Stimulated activated CD8-positive, alpha-beta memory T cell treated with anti-CD3 and anti-CD28 coated beads, Interleukin-15, amount 100 ng/mL, for 48 hours (primary cell): ENCODE data around the gene ARHGEF40.
"Not testable (repeated sequence)": the region's sequence is repeated elsewhere in the genome, so short reads cannot be mapped to it uniquely, and the experiment has no call there.

ENCODE experiments used
- DNase-seq, 2 donors: peaks; one replicate each; pipeline ENCODE4 v3.0.0-alpha.2; 2020; ENCODE audit warnings: low read depth in 2 of 2

The ARHGEF40 gene

DNA sequence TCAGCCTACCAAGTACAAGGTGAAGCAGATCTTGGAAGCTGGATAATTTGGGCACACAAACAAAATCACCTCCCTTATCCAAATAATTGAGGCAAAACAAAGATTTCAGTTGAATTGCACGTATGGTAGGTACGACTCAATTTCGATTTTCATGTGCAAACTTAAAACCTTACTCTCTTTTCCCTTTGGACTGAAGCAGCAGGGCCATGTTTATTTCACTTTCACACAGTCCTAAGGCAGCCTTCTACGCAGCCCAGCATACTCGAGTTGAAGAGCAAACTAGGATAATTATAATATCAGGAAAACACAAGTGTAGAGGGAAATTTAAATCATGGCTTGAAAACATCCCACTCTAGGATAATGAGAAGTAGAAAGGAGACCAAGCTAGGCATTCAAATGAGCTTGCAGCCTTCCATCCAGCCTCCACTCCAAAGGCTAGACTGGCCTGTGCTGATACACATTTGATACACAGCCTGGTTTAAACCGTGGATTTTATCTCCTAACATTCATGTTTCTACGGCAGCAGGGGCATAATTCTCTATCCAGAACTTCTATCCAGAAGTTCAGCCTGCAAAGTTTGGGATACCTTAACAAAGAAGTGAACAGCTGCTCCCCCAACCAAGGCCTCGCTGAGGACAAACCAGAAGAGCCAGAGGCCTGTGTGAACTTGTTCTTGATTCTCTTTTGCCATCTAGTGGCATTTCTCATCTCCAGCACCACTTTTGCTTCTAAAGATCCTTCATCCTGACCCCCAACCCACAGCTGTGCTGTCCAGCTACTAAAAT is 30.3 kb upstream of the ARHGEF40 start:
- DNase-seq = no peak

DNA sequence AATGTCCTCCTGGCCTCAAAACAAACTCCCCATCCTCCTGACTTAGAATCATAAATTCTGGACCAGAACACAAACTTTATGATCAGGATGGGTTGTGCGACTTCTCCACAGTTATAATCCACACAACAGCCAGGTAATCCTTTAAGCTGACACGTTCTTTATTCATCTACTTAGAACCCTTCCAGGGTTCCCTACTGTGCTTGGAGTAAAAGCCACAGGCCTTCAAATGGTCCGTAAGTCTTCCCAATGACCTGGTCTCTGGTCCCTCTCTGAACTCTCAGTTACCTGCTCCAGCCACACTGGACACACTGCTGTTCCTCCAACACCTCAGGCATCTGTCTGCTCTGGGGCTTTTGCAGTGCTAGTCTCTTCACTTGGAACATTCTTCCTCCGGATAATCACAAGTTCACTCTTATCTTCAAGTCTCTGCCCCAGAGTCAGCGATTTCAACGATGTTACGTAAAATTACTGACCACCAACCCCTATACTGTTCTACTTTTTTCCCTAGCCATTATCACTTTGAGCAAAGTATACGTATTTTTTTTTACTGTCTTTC is 29.7 kb upstream of the ARHGEF40 start:
- no peak for DNase-seq

DNA sequence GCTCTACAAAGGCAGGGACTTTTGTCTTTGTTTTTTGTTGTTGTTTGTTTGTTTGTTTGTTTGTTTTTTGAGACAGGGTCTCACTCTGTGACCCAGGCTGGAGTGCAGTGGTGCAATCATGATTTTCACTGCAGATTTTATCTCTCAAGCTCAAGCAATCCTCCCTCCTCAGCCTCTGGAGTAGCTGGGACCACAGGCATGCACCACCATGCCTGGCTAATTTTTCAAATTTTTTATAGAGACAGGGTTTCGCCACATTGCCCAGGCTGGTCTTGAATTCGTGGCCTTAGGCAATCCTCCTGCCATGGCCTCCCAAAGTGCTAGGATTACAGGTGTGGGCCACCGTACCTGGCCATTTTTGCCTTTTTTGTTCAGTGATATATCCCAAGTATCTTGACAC is 29.2 kb upstream of the ARHGEF40 start:
- not testable (repeated sequence) for DNase-seq

DNA sequence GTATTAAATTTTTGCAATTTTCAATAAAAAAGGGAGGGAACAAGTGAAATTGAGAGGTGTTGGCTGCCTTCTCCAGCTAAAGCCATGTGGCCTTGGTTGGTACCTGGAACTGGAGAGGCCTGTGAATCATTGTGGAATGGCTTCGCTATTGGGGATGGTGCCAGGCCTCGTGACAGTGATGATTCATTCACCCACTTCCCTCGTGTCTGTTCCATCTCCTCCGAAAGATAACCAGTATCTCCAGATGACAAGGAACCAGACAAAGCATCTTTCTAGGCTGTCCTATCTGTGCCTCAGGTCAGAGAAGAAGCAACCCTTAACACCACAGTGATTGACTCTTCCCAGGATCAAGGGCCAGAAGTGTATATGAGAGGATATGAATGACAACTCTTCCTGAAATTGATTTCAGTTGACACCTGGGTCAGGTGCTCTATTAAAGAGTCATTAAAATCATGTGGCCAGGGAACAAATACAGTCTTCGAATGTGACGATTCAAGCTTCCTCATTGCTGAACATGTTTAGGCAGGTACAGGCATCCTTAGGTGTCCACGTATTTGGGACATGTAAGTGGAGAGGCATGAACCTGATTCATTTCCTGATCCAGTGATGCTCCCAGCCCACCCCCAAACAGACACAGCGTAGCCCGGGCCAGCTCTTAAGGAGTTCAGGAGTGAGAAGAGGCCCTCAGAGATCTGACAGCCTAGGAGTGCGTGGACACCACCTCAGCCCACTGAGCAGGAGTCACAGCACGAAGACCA is 28.2 kb upstream of the ARHGEF40 start, which contains the start of gene RNASE7:
RNASE7 (plus strand) TSS at position 687 of the 758 bp plus-strand sequence. CDS start 631 bp downstream, outside the sequence.
- DNase-seq = no peak

DNA sequence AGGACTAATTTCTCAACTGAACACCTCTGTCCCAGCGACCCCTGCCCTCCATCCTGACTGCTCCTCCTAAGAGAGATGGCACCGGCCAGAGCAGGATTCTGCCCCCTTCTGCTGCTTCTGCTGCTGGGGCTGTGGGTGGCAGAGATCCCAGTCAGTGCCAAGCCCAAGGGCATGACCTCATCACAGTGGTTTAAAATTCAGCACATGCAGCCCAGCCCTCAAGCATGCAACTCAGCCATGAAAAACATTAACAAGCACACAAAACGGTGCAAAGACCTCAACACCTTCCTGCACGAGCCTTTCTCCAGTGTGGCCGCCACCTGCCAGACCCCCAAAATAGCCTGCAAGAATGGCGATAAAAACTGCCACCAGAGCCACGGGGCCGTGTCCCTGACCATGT is 27.2 kb upstream of the ARHGEF40 start:
- DNase-seq = no peak

DNA sequence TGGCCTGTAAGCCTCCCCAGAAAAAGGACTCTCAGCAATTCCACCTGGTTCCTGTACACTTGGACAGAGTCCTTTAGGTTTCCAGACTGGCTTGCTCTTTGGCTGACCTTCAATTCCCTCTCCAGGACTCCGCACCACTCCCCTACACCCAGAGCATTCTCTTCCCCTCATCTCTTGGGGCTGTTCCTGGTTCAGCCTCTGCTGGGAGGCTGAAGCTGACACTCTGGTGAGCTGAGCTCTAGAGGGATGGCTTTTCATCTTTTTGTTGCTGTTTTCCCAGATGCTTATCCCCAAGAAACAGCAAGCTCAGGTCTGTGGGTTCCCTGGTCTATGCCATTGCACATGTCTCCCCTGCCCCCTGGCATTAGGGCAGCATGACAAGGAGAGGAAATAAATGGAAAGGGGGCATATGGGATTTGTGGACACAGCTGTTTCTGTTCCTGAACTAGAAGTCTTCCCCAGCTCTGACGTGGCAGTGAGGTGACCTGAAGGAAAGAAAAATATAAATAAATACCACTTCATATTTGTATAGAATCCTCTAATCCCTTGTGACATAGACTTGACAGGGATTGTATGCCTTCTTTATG is 26.6 kb upstream of the ARHGEF40 start:
- DNase-seq = no peak

DNA sequence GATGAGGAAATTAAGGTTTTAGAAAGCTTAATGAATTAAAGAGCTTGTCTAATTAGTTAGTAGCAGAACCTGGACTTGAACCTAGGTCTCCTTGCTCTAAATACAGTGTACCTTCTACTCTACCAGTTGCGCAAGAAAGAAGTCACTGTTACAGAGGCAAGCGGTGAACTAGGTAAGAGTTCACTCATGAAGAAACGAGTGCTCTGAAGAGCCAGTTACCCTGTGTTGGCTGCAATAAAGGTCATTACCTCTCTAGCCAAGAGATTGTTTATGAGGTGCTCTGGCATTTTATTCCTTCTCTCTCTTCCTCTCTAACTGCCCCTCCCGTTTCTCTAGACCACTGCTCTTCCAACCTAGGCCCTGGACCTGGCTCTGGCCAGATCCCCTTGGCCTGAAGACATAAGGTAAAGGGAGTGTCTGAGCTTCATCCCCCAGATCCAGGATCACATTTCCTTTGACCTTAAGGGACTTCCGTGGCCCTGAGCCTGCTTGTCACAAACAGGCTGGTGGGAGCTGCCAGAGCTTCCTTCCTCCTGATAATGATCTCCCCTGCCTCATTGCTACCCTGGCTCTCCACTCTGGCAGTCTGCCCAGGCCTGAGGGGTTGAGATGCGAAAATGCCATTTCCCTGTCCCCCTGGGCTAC is 26.0 kb upstream of the ARHGEF40 start:
- DNase-seq = no peak

DNA sequence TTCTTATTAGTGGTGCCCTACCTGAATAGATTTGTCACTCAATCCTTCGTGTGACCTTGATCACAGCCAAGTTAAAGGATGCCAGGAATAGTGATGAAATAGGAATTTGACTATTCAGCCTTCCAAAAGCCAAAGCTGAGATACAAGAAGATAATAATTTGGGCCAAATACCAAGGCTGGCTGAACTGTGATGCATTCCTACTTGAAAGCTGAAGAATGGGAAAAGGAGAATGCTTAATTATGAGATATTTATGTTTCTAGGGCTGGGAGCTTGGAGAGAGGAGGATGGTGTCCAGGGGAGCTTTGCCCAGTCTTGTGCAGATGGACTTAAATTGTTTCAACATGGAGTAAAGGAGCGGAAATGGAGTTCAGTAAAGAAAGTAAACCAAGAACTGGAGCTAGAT is 22.7 kb upstream of the ARHGEF40 start:
- DNase-seq = no peak

DNA sequence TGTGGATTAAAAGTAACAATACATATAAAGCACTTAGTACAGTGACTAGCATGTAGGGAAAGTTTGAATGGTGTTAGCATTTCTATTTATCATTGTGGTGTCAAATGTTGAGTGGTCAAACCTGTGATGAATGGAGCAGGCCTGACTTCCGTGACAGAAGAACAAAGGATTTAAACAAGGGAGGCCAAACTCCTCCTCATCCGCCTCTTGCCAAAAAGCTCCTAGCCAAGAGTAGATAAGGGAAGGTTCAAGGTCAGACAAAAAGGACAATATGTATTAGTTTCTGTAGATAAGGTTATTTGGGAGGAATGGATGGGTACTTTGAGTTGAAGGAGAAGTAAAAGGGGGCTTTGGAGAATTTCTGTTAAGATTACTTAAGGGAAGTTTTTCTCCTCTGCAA is 21.5 kb upstream of the ARHGEF40 start:
- DNase-seq = no peak

DNA sequence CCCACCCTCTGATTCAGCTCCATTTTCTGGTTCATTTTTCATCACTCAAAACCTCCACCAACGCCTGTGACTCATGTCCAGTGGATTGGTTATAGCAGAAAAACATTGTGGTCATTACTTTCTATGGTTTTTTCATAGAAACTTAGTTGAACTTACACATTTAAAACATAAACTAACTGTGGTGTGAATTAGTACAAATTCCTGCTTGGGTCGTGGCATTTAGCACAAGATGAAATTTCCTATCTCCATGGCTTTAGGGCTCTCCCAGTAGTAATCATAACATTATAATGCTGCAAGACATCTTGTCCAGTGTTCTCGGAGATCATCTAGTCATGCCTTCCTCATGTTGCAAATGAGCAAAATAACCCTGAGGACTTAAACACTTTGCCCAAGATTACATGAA is 20.8 kb upstream of the ARHGEF40 start:
- DNase-seq = no peak

DNA sequence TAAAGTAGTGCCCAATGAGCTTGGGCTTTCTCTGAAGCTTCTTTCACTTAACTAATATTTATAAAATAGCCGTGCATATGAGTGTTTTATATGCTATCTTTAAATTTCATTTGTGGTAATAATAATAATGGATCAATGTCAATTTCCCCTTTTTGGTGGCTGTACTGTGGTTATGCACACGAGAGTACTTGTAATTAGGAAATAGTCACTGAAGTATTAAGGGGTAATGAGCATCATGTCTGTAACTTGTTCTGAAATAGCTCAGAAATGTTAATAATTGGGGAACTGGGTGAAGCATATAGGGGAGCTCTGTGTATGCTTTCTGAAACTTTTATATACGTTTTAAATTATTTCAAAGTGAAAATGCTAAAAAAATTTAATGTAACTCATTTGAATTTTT is 19.5 kb upstream of the ARHGEF40 start:
- no peak for DNase-seq

DNA sequence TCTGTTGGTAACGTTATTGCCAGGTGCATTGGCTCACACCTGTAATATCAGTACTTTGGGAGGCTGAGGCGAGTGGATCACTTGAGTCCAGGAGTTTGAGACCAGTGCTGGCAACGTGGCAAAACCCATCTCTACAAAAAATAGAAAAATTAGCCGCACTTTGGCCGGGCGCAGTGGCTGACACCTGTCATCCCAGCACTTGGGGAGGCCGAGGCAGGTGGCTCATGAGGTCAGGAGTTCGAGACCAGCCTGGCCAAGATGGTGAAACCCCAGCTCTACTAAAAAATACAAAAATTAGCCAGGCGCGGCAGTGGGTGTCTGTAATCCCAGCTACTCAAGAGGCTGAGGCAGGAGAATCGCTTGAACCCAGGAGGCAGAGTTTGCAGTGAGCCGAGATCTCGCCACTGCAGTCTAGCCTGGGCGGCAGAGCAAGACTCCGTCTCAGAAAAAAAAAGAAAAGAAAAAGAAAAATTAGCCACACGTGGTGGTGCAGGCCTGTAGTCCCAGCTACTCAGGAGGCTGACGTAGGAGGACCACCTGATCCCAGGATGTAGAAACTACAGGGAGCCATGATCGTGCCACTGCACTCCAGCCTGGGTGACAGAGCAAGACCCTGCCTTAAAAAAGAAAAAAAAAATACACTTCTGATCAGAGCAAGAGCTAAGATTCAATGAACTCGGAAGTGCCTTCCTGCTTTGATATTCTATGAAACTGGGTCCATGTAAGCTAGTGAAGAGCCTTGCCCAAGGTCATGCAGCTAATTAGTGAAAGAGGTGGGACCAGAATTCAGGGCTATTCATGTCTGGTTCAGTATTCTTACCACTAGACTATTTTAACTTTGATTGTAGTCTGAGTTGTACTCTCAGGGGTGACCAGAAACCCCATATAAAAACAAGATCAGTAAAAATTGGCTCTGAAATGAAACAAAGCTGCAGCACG is 16.7 kb upstream of the ARHGEF40 start:
- no peak for DNase-seq

DNA sequence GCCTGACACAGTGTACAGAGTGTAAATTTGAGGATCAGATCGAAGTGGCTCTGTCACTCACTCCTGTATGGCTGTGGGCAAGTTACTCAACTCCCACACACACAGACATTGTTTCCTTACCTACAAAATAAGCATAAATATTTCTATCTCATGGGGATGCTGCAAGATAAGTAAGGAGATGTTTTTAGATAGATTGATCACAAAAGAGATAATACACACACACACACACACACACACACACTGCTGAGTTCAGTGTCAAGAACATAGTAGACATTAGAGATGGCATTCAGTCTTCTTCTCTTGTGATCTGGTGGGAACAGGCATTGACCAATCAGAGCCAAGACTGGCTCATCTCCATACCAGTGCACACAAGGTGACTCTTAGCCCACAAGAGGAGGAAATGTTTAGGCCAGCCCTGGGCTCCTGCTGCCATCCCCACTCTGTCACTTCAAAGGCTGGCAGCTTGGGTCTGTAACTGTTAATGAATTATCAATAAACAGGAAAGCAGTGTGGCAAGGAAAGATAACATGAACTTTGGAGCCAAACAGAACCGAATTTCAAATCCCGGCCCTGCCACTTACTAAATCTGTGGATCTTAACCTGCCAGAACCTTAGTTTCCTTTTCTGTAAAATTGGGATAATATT is 15.9 kb upstream of the ARHGEF40 start:
- no peak for DNase-seq

DNA sequence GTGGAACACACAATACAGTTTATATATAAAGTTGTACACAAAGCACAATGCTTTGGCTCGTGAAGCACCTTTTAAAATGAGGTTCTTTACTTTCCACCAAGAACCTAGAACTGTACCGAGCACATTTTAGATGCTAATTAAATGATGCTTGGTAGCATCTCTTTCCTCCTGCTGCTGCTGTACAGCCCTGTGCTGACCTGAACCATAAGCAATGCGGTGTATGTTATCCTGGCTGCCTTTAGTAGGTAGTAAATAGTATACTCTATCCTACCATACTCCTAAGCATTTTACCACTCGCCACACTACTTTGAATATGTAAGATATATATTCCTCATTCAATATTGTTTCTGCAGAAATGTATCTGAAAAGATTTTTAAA is 15.3 kb upstream of the ARHGEF40 start:
- no peak for DNase-seq

DNA sequence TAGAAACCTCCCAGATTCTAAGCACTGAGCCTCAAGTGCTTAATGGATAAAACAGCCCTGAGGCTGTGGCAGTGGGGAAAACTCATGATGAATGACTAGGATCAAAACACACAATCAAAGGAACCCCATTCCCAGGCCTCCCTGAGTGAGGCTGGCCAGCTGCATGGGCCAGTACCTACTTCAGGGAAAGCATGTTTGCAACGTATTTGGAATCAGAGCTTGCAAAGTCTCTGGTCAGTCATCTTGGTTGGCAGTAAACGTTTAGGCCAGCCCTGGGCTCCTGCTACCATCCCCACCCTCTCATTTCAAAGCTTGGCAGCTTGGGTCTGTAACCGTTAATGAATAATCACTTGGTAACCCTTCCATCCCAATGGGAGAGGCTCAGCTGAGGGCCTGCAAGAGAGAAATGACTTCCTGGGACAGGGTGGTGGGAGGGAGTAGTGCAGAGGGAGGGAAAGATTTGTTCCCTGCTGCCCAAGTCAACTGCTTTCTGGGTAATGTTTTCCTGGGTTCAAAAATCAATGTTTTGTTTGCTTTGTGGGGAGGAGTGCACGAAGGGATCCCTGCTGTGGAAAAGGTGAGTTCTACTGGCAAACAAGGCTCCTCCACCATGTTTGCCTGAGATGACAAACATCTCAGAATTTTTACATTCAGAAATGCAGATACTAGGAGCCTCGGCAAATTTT is 14.5 kb upstream of the ARHGEF40 start:
- no peak for DNase-seq

DNA sequence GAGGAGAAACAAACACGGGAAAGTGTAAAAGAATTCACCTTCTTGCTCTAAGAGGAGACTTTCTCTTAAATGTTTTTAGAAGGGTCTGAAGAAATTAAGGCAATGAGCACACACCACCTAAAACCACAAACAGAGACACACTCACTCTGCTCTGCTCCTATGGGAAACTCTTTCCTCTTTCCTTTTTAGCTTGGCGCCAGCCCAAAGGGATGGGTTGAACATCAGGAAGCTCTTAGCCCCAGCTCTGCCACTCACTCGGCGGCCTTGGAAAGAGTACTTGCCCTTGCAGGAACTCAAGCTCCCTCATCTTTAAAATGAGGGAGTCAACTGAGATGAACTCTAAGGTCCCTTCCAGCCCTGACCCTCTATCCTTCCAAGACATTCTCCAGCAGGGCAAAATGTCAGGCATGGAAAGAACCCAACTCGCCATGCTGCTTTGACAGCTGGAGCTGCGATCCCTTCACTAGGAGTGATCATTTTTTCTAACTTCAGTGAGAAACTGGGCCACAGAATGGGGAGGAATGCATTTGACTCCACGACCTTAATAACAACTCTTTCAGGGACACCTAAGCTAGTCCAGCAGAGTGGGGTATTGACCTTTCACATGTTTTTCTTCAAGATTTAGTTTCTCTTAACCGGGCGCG is 13.5 kb upstream of the ARHGEF40 start:
- no peak for DNase-seq

DNA sequence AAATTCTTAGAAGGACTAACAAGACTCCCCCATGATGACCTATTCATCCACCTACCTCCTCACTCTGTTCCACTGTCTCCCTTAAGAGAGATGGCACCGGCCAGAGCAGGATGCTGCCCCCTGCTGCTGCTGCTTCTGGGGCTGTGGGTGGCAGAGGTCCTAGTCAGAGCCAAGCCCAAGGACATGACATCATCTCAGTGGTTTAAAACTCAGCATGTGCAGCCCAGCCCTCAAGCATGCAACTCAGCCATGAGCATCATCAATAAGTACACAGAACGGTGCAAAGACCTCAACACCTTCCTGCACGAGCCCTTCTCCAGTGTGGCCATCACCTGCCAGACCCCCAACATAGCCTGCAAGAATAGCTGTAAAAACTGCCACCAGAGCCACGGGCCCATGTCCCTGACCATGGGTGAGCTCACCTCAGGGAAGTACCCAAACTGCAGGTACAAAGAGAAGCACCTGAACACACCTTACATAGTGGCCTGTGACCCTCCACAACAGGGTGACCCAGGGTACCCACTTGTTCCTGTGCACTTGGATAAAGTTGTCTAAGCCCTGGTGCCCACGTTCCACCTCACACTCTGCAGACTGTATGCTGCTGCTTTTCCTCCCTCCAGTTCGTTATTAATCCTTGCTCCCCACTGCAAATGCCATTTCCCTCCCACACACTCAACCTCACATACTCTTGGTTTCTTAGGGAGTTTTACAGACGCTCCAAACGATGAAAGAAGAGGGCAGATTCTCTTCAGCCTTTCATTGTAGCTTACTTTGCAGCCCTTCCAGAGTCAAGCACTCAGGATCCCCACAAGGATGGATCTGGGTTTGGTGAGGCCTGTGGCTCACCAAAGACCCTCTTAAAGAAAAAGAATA is 12.1 kb upstream of the ARHGEF40 start, which contains the start of gene RNASE8:
RNASE8 (plus strand) TSS at position 20 of the 873 bp plus-strand sequence; CDS start at position 91, 71 bp downstream.
- no peak for DNase-seq

DNA sequence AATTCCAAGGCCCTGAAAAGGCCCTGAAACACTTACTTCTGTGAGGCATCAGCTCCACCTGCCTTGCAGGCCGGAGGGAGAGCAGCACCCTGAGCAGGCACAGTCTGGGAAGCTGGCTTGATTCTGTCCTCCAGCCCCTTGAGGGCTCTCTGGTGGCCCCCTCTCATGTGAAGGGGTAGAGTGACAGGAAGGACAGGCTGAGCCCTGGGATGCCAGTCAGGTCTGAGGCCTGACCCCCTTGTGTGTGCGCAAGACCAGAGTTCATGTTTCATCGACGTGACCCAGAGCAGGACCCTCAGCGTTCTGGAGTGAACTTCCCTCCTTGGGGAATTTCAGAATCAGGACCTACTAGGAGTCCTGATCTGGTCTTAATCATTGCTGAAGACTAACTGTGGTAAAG is 11.2 kb upstream of the ARHGEF40 start:
- DNase-seq = no peak
